HG02870 (cell line): ENCODE measurements around the gene NREP.

Experiments used
- ATAC-seq: cut with Tn5 transposase; IDR thresholded peaks from one replicate; pipeline ENCODE4 v1.9.1; 2021; ENCODE audit warnings: mild to moderate bottlenecking, moderate library complexity; ENCODE audit not compliant: unreplicated experiment

The NREP gene

GRCh38 chr5:111765613-111766571 is 8.9 kb upstream of the NREP start:
- ATAC-seq: no peak

GRCh38 chr5:111764019-111764418 is 7.0 kb upstream of the NREP start:
- ATAC-seq: no peak

- ATAC-seq: no peak
Observed at GRCh38 chr5:111762895-111763294, 5.9 kb upstream of the NREP start.

GRCh38 chr5:111758284-111758628 is 1.3 kb upstream of the NREP start:
- ATAC-seq: no peak

- peak; percentile 82 for ATAC-seq
Observed at GRCh38 chr5:111757355-111758283, 625 bp upstream of the NREP start.

- no peak for ATAC-seq
Observed at GRCh38 chr5:111755942-111756381, 1.0 kb downstream of the NREP start.

GRCh38 chr5:111755345-111755941 is 1.6 kb downstream of the NREP start:
- ATAC-seq: no peak

- ATAC-seq: no peak
Observed at GRCh38 chr5:111753884-111754589, 3.0 kb downstream of the NREP start.

GRCh38 chr5:111752426-111752965 is 4.5 kb downstream of the NREP start:
- ATAC-seq: no peak

GRCh38 chr5:111749303-111750026 is 7.5 kb downstream of the NREP start:
- ATAC-seq: no peak

GRCh38 chr5:111748304-111748763 is 8.7 kb downstream of the NREP start:
- no peak for ATAC-seq

GRCh38 chr5:111747337-111747736 is 9.7 kb downstream of the NREP start:
- no peak for ATAC-seq

- no peak for ATAC-seq
Observed at GRCh38 chr5:111746791-111747190, 10.2 kb downstream of the NREP start.

GRCh38 chr5:111745075-111745739 is 11.8 kb downstream of the NREP start:
- no peak for ATAC-seq

GRCh38 chr5:111744455-111744854 is 12.5 kb downstream of the NREP start:
- ATAC-seq: no peak

- no peak for ATAC-seq
Observed at GRCh38 chr5:111743988-111744387, 13.0 kb downstream of the NREP start.

GRCh38 chr5:111743512-111743911 is 13.5 kb downstream of the NREP start:
- no peak for ATAC-seq

- ATAC-seq: no peak
Observed at GRCh38 chr5:111742177-111742994, 14.6 kb downstream of the NREP start.
